A549 treated with AZD2906 at 1 μM for 4 hours (cell line): ENCODE measurements around the gene HK3. TPM values are rescaled to one million over a fixed set of nuclear protein-coding genes. Genes with fewer than 3 reads are reported as not detected.

Source experiments
- total RNA-seq: library from RNA; stranded (reverse); fragments of 200-300 nt; extraction: Qiagen RNA extraction; gene quantifications from 5 replicates; pipeline ENCODE4 v1.2.3, GENCODE V29; 2022

Gene HK3, protein sequence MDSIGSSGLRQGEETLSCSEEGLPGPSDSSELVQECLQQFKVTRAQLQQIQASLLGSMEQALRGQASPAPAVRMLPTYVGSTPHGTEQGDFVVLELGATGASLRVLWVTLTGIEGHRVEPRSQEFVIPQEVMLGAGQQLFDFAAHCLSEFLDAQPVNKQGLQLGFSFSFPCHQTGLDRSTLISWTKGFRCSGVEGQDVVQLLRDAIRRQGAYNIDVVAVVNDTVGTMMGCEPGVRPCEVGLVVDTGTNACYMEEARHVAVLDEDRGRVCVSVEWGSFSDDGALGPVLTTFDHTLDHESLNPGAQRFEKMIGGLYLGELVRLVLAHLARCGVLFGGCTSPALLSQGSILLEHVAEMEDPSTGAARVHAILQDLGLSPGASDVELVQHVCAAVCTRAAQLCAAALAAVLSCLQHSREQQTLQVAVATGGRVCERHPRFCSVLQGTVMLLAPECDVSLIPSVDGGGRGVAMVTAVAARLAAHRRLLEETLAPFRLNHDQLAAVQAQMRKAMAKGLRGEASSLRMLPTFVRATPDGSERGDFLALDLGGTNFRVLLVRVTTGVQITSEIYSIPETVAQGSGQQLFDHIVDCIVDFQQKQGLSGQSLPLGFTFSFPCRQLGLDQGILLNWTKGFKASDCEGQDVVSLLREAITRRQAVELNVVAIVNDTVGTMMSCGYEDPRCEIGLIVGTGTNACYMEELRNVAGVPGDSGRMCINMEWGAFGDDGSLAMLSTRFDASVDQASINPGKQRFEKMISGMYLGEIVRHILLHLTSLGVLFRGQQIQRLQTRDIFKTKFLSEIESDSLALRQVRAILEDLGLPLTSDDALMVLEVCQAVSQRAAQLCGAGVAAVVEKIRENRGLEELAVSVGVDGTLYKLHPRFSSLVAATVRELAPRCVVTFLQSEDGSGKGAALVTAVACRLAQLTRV
- 0.02 to 0.07 TPM in 2 of 5 replicates, not detected in the others for total RNA-seq

DNA sequence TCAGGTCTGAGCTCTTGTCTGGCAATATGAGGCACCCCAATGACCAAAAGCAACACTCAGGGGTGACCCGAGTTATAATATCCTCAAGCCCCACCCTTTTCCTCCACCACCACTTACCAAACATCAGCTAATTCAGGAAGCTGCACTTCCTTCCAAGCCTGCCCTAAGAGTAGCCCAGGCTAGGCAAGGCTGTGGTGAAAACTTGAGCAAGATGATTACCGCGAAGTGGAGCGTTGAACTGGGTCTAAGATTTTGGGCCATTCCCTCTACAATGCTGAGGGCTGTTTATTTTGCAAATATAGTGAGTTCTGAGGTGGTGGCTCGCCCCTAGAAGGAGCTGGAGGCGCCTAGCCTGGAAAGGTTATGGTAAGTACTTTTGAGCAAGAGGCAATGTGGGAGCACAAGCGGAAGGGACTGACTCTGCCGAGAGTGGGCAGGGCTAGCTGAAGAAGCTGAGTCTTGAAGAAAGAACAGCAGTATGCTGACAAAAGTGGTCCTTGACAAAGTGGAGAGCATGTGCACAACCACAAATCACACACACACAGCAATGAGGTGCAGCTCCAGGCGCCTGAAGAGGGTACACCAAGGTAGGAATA, at the start of gene HK3:
TSS of gene HK3 (minus strand) at position 51 of the 596 bp plus-strand sequence. CDS start 3,187 bp downstream, outside the sequence.

Other genes with a start within 250 kb of the HK3 start
- gene UNC5A, start 88.8 kb downstream of the HK3 start, total RNA-seq: 0.55 to 0.90 TPM (median 0.84 TPM) in 5 replicates
- gene UIMC1, start 107.4 kb upstream of the HK3 start, total RNA-seq: 38.6 to 45.1 TPM (median 42.2 TPM) in 5 replicates
- gene ZNF346, start 123.3 kb upstream of the HK3 start, total RNA-seq: 8.3 to 10.5 TPM (median 9.6 TPM) in 5 replicates
- 17.5 to 24.2 TPM (median 21.4 TPM) in 5 replicates for gene FGFR4, start 187.6 kb upstream of the HK3 start, total RNA-seq
- 16.9 to 21.9 TPM (median 19.9 TPM) in 5 replicates for gene NSD1, start 234.4 kb upstream of the HK3 start, total RNA-seq